UCSD-AML1 (cell line): ENCODE measurements around the gene ARHGAP40.
A peak's percentile ranks its signal among the peaks of the same experiment; 100 is the strongest.

Experiments used
- DNase-seq: peaks from one replicate; lab custom pipeline; 2025; ENCODE audit not compliant: unreplicated experiment; lab: John Stamatoyannopoulos, UW

Gene ARHGAP40

GRCh38 chr20:38674092-38674764, 72.6 kb downstream of the ARHGAP40 start:
- no peak for DNase-seq

- no peak for DNase-seq
These were observed 73.1 kb downstream of the ARHGAP40 start for GRCh38 chr20:38674765-38675133.

GRCh38 chr20:38676576-38676975, 75.0 kb downstream of the ARHGAP40 start:
- no peak for DNase-seq

GRCh38 chr20:38680500-38681306, 79.1 kb downstream of the ARHGAP40 start:
- peak; percentile 31 for DNase-seq

GRCh38 chr20:38685271-38685670, 83.7 kb downstream of the ARHGAP40 start:
- DNase-seq: no peak

- peak; percentile 64 for DNase-seq
These were observed 84.4 kb downstream of the ARHGAP40 start for GRCh38 chr20:38685853-38686473.

GRCh38 chr20:38692436-38693411, 91.1 kb downstream of the ARHGAP40 start:
- peak; percentile 47 for DNase-seq

- no peak for DNase-seq
These were observed 95.7 kb downstream of the ARHGAP40 start for GRCh38 chr20:38697306-38697705.

GRCh38 chr20:38698541-38698940, 96.9 kb downstream of the ARHGAP40 start:
- no peak for DNase-seq

- DNase-seq: no peak
These were observed 98.5 kb downstream of the ARHGAP40 start for GRCh38 chr20:38700141-38700540.
